HG02943 (cell line): ENCODE results near the gene FUT8.

Source experiments
- ATAC-seq: cut with Tn5 transposase; IDR thresholded peaks from one replicate; pipeline ENCODE4 v1.9.1; 2021; ENCODE audit warnings: mild to moderate bottlenecking, low read depth, moderate library complexity; ENCODE audit not compliant: unreplicated experiment

FUT8 gene

GRCh38 chr14:65549429-65549828 is 136.9 kb downstream of the FUT8 start:
- no peak for ATAC-seq

- no peak for ATAC-seq
Measured at GRCh38 chr14:65550779-65551643, 138.5 kb downstream of the FUT8 start.

GRCh38 chr14:65552724-65553123 is 140.2 kb downstream of the FUT8 start:
- ATAC-seq, result no peak

GRCh38 chr14:65554837-65555236 is 142.3 kb downstream of the FUT8 start:
- no peak for ATAC-seq

GRCh38 chr14:65555358-65555757 is 142.8 kb downstream of the FUT8 start:
- no peak for ATAC-seq

GRCh38 chr14:65558363-65558762 is 145.8 kb downstream of the FUT8 start:
- ATAC-seq, result no peak

GRCh38 chr14:65560340-65561027 is 148.0 kb downstream of the FUT8 start:
- no peak for ATAC-seq

- no peak for ATAC-seq
Measured at GRCh38 chr14:65564370-65564769, 151.8 kb downstream of the FUT8 start.

GRCh38 chr14:65565948-65566347 is 153.4 kb downstream of the FUT8 start:
- no peak for ATAC-seq

GRCh38 chr14:65566820-65567522 is 154.4 kb downstream of the FUT8 start:
- ATAC-seq, result no peak

GRCh38 chr14:65574611-65575010 is 162.1 kb downstream of the FUT8 start:
- ATAC-seq, result no peak

GRCh38 chr14:65575389-65575788 is 162.9 kb downstream of the FUT8 start:
- no peak for ATAC-seq

- ATAC-seq, result no peak
Measured at GRCh38 chr14:65580973-65581372, 168.4 kb downstream of the FUT8 start.

GRCh38 chr14:65581378-65581777 is 168.8 kb downstream of the FUT8 start:
- ATAC-seq, result no peak

- ATAC-seq, result no peak
Measured at GRCh38 chr14:65581799-65582198, 169.3 kb downstream of the FUT8 start.

- no peak for ATAC-seq
Measured at GRCh38 chr14:65585216-65585615, 172.7 kb downstream of the FUT8 start.

- no peak for ATAC-seq
Measured at GRCh38 chr14:65588426-65589140, 176.1 kb downstream of the FUT8 start.

- no peak for ATAC-seq
Measured at GRCh38 chr14:65594153-65594881, 181.8 kb downstream of the FUT8 start.

GRCh38 chr14:65594882-65595237 is 182.3 kb downstream of the FUT8 start:
- no peak for ATAC-seq

GRCh38 chr14:65599375-65599774 is 186.8 kb downstream of the FUT8 start:
- ATAC-seq, result no peak
